ENCODE measurements around the gene AIFM3. TPM values are rescaled to one million over a fixed set of nuclear protein-coding genes. Genes with fewer than 3 reads are reported as not detected.

The AIFM3 gene
- total and polyA plus RNA-seq, 2 of the 4 experiments (the other 2 are of a cell fraction): 0.09 to 0.18 TPM

DNA sequence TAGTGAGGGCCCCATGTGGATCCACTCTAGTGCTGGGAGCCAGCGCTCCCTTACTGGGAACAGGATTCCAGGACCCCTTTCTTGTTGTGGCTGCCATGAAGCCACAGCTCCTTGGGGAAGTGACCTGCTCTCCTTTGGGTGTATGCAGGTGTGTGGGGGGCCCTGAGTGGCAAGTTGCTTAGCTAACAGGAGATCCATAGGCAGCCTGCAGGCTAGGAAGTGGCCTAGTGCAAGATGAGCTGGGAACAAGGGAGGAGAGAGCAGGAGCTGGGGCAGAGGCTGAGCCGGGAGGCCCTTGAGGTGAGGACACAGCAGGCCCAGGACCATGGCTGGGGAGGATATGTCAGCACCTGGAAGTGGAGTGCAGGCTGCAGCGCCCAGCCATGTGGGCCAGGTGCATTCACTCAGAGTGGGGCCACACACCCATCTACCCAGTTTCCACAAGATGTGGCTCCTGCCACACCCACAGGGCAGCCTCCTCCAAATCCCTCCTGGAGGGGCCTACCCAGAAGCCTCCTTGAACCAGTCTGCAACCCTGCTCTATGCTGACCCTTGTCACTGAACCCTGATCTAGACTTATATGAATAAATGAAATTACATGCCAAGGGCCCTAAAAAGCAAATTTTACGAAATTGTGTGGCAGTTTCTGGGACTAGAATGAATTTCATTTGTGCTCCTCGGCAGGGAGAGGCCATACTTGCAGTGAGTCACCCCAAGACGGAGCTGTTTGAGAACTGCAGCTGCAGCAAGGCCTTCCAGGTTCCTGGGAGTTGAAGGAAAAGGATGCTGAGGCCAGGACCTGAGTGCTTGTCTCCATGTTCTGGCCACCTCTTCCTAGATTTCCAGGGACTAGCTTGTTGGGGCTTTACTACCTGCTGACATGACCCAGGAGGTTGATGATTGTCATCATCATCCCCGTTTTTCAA, 31.6 kb downstream of the AIFM3 start:
- peaks cover 14% of the 10 kb centered on the region for H3K4me1 ChIP-seq (ENCODE audit: control insufficient read depth, insufficient read depth, low read length)
- no peak overlapping the region for H2AK5ac ChIP-seq (ENCODE audit: low read depth, low read length)
- BruUV-seq (replicated peaks): no TSS peak
- H2BK20ac ChIP-seq (ENCODE audit: low read depth, low read length): no peak overlapping the region
- dilution Hi-C loops (cut with HindIII; ENCODE audit: low sequenced_read_pairs, unreplicated experiment): no loop called here
- DNase-seq (peak; percentile 29), ATAC-seq (ENCODE audit: low read depth) (no peak)
- H4K8ac ChIP-seq (ENCODE audit: low read depth in 2 of 2, low read length in 2 of 2): 0 out of 4 replicates have a peak overlapping the region, but pooled peaks of 1 of the 2 experiments have one; percentile 24
- H3K36me3 ChIP-seq (ENCODE audit: control insufficient read depth, insufficient read depth, low read length): peaks cover 41% of the 10 kb centered on the region
- H3K23ac ChIP-seq (ENCODE audit: low read depth, low read length): no peak overlapping the region
- H4K5ac ChIP-seq (ENCODE audit: low read depth, low read length): no peak overlapping the region
- no peak overlapping the region for H3K56ac ChIP-seq (ENCODE audit: extremely low read depth, insufficient read depth, low read length)
- no peak overlapping the region for H2AK9ac ChIP-seq (replicated peaks; ENCODE audit: low read depth, low read length, poor library complexity)
- H3K18ac ChIP-seq (ENCODE audit: low read depth, low read length): no peak overlapping the region
- H3K9me1 ChIP-seq (ENCODE audit: insufficient read depth, low read length): peaks cover 10% of the 10 kb centered on the region; the same call in 1 of the 2 replicates
- H2BK120ac ChIP-seq (ENCODE audit: low read depth, low read length): no peak overlapping the region
- H2AFZ ChIP-seq (replicated peaks; ENCODE audit: low read length, poor library complexity): no peak overlapping the region
- intact Hi-C loops (cut with micrococcal nuclease): no loop called here
- CTCF ChIA-PET: interaction anchor here (0.9 kb wide), 1 partner anchor 16 kb away, joined by 3 read pairs; the partner anchor contains the start of gene LZTR1
- no peak overlapping the region for H4K91ac ChIP-seq (ENCODE audit: insufficient read depth, low read depth, low read length)
- no peak overlapping the region for H3K4me2 ChIP-seq (ENCODE audit: low read depth, low read length)
- no peaks in the 10 kb centered on the region for H3K27me3 ChIP-seq (ENCODE audit: control insufficient read depth, insufficient read depth, low read length)
- H3K9me3 ChIP-seq (ENCODE audit: control insufficient read depth, insufficient read depth, low read length): no peaks in the 10 kb centered on the region
- in situ Hi-C loops (cut with MboI; ENCODE audit: low sequenced_read_pairs): no loop called here
- no peak overlapping the region for H3K9ac ChIP-seq (ENCODE audit: low read depth, low read length)
- 82% methylated on average over 3 of the region's 7 CpGs; no CpG with 5 or more reads in 1 of the 2 experiments for WGBS, 2 experiments (ENCODE audit: extremely low coverage in 2 of 2, insufficient read length in 1 of 2)
- no peak overlapping the region for H3K4me3 ChIP-seq (ENCODE audit: insufficient read depth, low read depth, low read length)
- no peak overlapping the region for H3K4ac ChIP-seq (ENCODE audit: low read depth, low read length)
- H2BK5ac ChIP-seq (ENCODE audit: low read depth, low read length, poor library complexity, severe bottlenecking): no peak overlapping the region
- no peak overlapping the region for H3K14ac ChIP-seq (replicated peaks; ENCODE audit: low read depth, low read length)
- peaks cover 16 to 45% of the 10 kb centered on the region in 2 experiments for H3K79me1 ChIP-seq (ENCODE audit: low read depth in 1 of 2, low read length in 2 of 2)
- no peak overlapping the region for H2BK15ac ChIP-seq (ENCODE audit: low read depth, low read length)
- POLR2A ChIA-PET (ENCODE audit: unreplicated experiment): no interaction called here
- peaks cover 9% of the 10 kb centered on the region; the same call in 1 of the 2 replicates for H4K20me1 ChIP-seq (ENCODE audit: insufficient read depth, low read length)
- no peak overlapping the region for H3K27ac ChIP-seq (ENCODE audit: insufficient read depth, low read length)
- TF ChIP-seq SMC3 (IDR thresholded peaks at IDR 0.05; ENCODE audit: low read depth, low read length) (no peak), CHD1 (IDR thresholded peaks at IDR 0.05; ENCODE audit: low read depth, low read length) (no peak), FOS (IDR thresholded peaks at IDR 0.05; ENCODE audit: low read depth, low read length) (no peak), POLR2A (IDR thresholded peaks at IDR 0.05; ENCODE audit: low read depth, low read length) (no peak), RCOR1 (IDR thresholded peaks at IDR 0.05; ENCODE audit: insufficient replicate concordance, low read length) (no peak), CTCF (conservative IDR thresholded peaks at IDR 0.05; ENCODE audit: low read depth, low read length) (no peak), MAZ (IDR thresholded peaks at IDR 0.05; ENCODE audit: borderline replicate concordance, low read depth, low read length) (no peak), MAFK (IDR thresholded peaks at IDR 0.05; ENCODE audit: low read depth, low read length) (no peak), MXI1 (IDR thresholded peaks at IDR 0.05; ENCODE audit: borderline replicate concordance, low read depth, low read length) (no peak), ELK1 (IDR thresholded peaks at IDR 0.05; ENCODE audit: borderline replicate concordance, low read depth, low read length) (no peak), NFE2L2 (IDR thresholded peaks at IDR 0.05; ENCODE audit: low read depth, low read length) (no peak), RAD21 (IDR thresholded peaks at IDR 0.05; ENCODE audit: low read length) (no peak), CEBPB (IDR thresholded peaks at IDR 0.05; ENCODE audit: low read depth, low read length) (no peak)
- TF ChIP-seq, protein P1, sequence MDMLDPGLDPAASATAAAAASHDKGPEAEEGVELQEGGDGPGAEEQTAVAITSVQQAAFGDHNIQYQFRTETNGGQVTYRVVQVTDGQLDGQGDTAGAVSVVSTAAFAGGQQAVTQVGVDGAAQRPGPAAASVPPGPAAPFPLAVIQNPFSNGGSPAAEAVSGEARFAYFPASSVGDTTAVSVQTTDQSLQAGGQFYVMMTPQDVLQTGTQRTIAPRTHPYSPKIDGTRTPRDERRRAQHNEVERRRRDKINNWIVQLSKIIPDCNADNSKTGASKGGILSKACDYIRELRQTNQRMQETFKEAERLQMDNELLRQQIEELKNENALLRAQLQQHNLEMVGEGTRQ (IDR thresholded peaks at IDR 0.05; ENCODE audit: low read depth, low read length): no peak

Measured in IMR-90 (cell line).